ENCODE results near the gene MYH1. TPM values are rescaled to one million over a fixed set of nuclear protein-coding genes. Genes with fewer than 3 reads are reported as not detected.

The MYH1 gene
- total and polyA plus RNA-seq, 7 donors, result 0.01 to 0.60 (median 0.55) TPM; not detected in 4

DNA sequence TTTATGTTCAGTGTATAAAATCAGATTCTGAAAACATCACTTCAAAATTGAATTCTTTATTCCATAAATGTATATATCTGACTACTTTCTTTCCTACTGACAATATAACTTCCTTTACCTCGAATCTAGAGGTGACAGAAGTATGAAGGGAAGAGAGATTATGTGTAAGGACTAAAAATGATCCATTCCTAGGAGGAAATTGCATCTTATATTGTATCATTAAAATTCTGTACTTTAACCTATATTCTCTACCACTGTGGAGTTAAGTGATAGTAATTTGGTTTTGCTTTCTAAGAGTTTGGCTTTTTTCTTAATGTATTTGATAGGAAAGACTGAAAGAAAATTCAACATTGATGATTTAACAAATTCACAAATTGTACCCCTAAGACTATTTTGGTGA, 60.4 kb downstream of the MYH1 start:
- WGBS, 2 donors, result 9 to 23% methylated on average over 1 of the region's 1 CpG

DNA sequence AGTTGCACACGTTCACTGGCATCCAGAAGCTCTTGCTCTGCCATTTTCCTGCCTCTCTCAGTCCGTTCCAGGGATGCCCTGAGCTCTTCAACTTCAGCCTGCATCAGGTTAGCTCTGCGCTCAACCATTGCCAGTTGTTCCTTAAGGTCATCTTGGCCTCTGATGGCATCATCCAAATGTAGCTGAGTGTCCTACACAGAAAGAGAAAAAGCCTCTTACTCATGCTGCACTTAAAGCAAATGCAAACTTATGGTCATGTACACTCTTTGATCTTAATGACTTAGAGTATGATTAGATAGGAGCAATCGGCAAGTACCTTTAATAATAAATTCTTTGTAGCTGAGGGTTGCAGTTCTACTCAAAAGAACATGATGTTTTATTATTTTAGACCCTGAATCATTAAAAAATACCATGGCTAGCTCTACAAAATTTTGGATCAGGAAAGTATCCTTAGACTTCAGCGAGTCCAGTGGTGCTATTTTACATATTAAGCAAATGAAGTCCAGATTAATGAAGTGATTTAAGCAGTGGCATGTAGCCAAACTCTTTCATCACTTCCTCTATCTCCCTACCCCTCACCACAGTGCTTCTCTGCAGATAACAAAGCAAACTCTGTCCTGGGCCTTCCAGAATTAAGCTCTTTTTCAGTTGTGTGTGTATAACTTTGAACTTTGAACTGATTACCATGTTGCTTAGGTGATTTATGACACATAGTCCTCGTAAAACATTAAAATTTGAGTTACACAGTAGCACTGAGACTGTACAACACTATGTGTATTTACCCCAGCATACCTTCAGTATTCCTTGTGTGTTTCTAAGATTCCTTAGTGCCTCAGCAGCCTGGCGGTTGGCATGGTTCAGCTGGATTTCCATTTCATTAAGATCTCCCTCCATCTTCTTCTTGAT, 71.1 kb downstream of the MYH1 start:
- Histone ChIP-seq H3K27ac (no peak overlapping the region), H3K9me3 (no peaks in the 10 kb centered on the region), H3K36me3 (no peaks in the 10 kb centered on the region), H3K4me1 (no peaks in the 10 kb centered on the region), H3K27me3 (no peaks in the 10 kb centered on the region), H3K4me3 (no peak overlapping the region)
- TF ChIP-seq POLR2AphosphoS5 (IDR thresholded peaks at IDR 0.05) (no peak), POLR2A (IDR thresholded peaks at IDR 0.05) (no peak), EP300 (IDR thresholded peaks at IDR 0.05) (no peak)
- TF ChIP-seq, protein P1, sequence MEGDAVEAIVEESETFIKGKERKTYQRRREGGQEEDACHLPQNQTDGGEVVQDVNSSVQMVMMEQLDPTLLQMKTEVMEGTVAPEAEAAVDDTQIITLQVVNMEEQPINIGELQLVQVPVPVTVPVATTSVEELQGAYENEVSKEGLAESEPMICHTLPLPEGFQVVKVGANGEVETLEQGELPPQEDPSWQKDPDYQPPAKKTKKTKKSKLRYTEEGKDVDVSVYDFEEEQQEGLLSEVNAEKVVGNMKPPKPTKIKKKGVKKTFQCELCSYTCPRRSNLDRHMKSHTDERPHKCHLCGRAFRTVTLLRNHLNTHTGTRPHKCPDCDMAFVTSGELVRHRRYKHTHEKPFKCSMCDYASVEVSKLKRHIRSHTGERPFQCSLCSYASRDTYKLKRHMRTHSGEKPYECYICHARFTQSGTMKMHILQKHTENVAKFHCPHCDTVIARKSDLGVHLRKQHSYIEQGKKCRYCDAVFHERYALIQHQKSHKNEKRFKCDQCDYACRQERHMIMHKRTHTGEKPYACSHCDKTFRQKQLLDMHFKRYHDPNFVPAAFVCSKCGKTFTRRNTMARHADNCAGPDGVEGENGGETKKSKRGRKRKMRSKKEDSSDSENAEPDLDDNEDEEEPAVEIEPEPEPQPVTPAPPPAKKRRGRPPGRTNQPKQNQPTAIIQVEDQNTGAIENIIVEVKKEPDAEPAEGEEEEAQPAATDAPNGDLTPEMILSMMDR (IDR thresholded peaks at IDR 0.05), result no peak
- intact Hi-C loops (cut with DNase I), result no loop called here
- no peak for DNase-seq
- 40 to 69% methylated on average over 7 of the region's 7 CpGs for WGBS, 2 donors

More for the DNA sequence above, 60.4 kb downstream of the MYH1 start:
- H3K4me3 ChIP-seq, result no peak overlapping the region
- H3K36me3 ChIP-seq, result no peaks in the 10 kb centered on the region
- no peaks in the 10 kb centered on the region for H3K4me1 ChIP-seq
- H3K27me3 ChIP-seq, result no peaks in the 10 kb centered on the region
- intact Hi-C loops (cut with DNase I), result no loop called here
- TF ChIP-seq, protein P1 (IDR thresholded peaks at IDR 0.05), result no peak
- TF ChIP-seq POLR2AphosphoS5 (IDR thresholded peaks at IDR 0.05) (no peak), EP300 (IDR thresholded peaks at IDR 0.05) (no peak), POLR2A (IDR thresholded peaks at IDR 0.05) (no peak)
- H3K9me3 ChIP-seq, result no peaks in the 10 kb centered on the region
- no peak for DNase-seq
- H3K27ac ChIP-seq, result no peak overlapping the region

Other genes starting within 250 kb of the MYH1 start
- not detected for gene MYH13, start 145.5 kb downstream of the MYH1 start, total RNA-seq
- under 1 TPM in 1 of 3 donors, not detected in 2; 0.06 TPM for gene MYH13, start 145.5 kb downstream of the MYH1 start, polyA plus RNA-seq
- gene MYH8, start 96.6 kb downstream of the MYH1 start, total RNA-seq, result not detected
- gene MYH8, start 96.6 kb downstream of the MYH1 start, polyA plus RNA-seq, result not detected
- gene MYH4, start 49.0 kb downstream of the MYH1 start, total RNA-seq, result not detected
- gene MYH4, start 49.0 kb downstream of the MYH1 start, polyA plus RNA-seq, result under 1 TPM in 1 of 3 donors, not detected in 2; 0.03 TPM
- 1 to 10 TPM in 1 of 4 donors, under 1 TPM in 2, not detected in 1; 0.14 to 2.8 (median 0.36) TPM for gene MYH2, start 31.1 kb upstream of the MYH1 start, total RNA-seq
- under 1 TPM in 1 of 3 donors, not detected in 2; 0.60 TPM for gene MYH2, start 31.1 kb upstream of the MYH1 start, polyA plus RNA-seq
- gene MYH3, start 138.8 kb upstream of the MYH1 start, total RNA-seq, result 100 to 1,000 TPM in 1 of 4 donors, 1 to 10 TPM in 2, under 1 TPM in 1; 0.82 to 108 (median 2.0) TPM
- gene MYH3, start 138.8 kb upstream of the MYH1 start, polyA plus RNA-seq, result 1 to 10 TPM in 2 of 3 donors, under 1 TPM in 1; 0.23 to 2.9 (median 1.2) TPM
- 10 to 100 TPM; 12.2 to 22.1 (median 17.9) TPM for gene SCO1, start 179.0 kb upstream of the MYH1 start, total RNA-seq
- gene SCO1, start 179.0 kb upstream of the MYH1 start, polyA plus RNA-seq, result 10 to 100 TPM; 24.0 to 37.5 (median 26.7) TPM
- 10 to 100 TPM in 3 of 4 donors, 1 to 10 TPM in 1; 7.6 to 16.6 (median 15.3) TPM for gene ADPRM, start 179.1 kb upstream of the MYH1 start, total RNA-seq
- gene ADPRM, start 179.1 kb upstream of the MYH1 start, polyA plus RNA-seq, result 10 to 100 TPM in 2 of 3 donors, 1 to 10 TPM in 1; 7.4 to 11.4 (median 10.7) TPM
- gene TMEM220, start 211.5 kb upstream of the MYH1 start, total RNA-seq, result 10 to 100 TPM in 2 of 4 donors, 1 to 10 TPM in 2; 9.1 to 16.8 (median 12.2) TPM
- gene TMEM220, start 211.5 kb upstream of the MYH1 start, polyA plus RNA-seq, result 10 to 100 TPM in 2 of 3 donors, 1 to 10 TPM in 1; 8.3 to 22.7 (median 13.2) TPM

Data from sigmoid colon (tissue), 7 donors.